Measurements from ENCODE around the gene PAF1.

Gene PAF1

GRCh38 chr19:39416152-39417120 lies 25.5 kb upstream of the PAF1 start:
- no peak for DNase-seq

GRCh38 chr19:39415111-39416046 lies 24.5 kb upstream of the PAF1 start:
- DNase-seq, result no peak

GRCh38 chr19:39413911-39414608 lies 23.2 kb upstream of the PAF1 start:
- no peak for DNase-seq

- no peak for DNase-seq
Observed at GRCh38 chr19:39413272-39413910, 22.5 kb upstream of the PAF1 start.

GRCh38 chr19:39412867-39413271 lies 22.0 kb upstream of the PAF1 start:
- DNase-seq, result no peak

- peak; percentile 98 for DNase-seq
Observed at GRCh38 chr19:39412100-39412866, 21.4 kb upstream of the PAF1 start, which contains the start of gene PLEKHG2. TSS of gene PLEKHG2 (plus strand) at chr19:39412669. CDS start at chr19:39414087, 1,418 bp downstream.

- DNase-seq, result peak; percentile 93
Observed at GRCh38 chr19:39411832-39412099, 20.9 kb upstream of the PAF1 start.

GRCh38 chr19:39411081-39411831 lies 20.4 kb upstream of the PAF1 start:
- DNase-seq, result no peak

- no peak for DNase-seq
Observed at GRCh38 chr19:39410831-39411080, 19.9 kb upstream of the PAF1 start.

- peak; percentile 69 for DNase-seq
Observed at GRCh38 chr19:39410017-39410830, 19.3 kb upstream of the PAF1 start.

- DNase-seq, result peak; percentile 86
Observed at GRCh38 chr19:39409208-39410016, 18.5 kb upstream of the PAF1 start.

GRCh38 chr19:39408392-39409207 lies 17.7 kb upstream of the PAF1 start:
- DNase-seq, result no peak

GRCh38 chr19:39407660-39408391 lies 16.9 kb upstream of the PAF1 start:
- DNase-seq, result no peak

GRCh38 chr19:39407410-39407659 lies 16.4 kb upstream of the PAF1 start:
- peak; percentile 78 for DNase-seq

GRCh38 chr19:39406656-39407409 lies 15.9 kb upstream of the PAF1 start, which contains the start of gene ZFP36:
TSS of gene ZFP36 (plus strand) at chr19:39406847. CDS start at chr19:39406905, 58 bp downstream.
- DNase-seq, result peak; percentile 93

GRCh38 chr19:39405958-39406655 lies 15.2 kb upstream of the PAF1 start:
- peak; percentile 88 for DNase-seq

Measured in activated CD4-positive, alpha-beta T cell treated with anti-CD3 and anti-CD28 coated beads, Interleukin-2, Interleukin-6, amounts not matched to agents 100 ng/mL and 50 ng/mL, durations not matched to agents 16 hours and 8 hours (primary cell).